Ishikawa (cell line): ENCODE measurements around the gene KRTAP1-1.
A peak's percentile ranks its signal among the peaks of the same experiment; 100 is the strongest.

ENCODE experiments used
- CEBPB ChIP-seq: IDR thresholded peaks from 2 replicates; pipeline ENCODE4 v1.6.1; 2012
- CREB1 ChIP-seq: IDR thresholded peaks from 2 replicates; pipeline ENCODE4 v1.6.1; 2012; ENCODE audit warnings: low read depth
- EGR1 ChIP-seq: IDR thresholded peaks from 2 replicates; pipeline ENCODE4 v1.6.1; 2012
- EP300 ChIP-seq: IDR thresholded peaks from 2 replicates; pipeline ENCODE4 v1.6.1; 2012; ENCODE audit warnings: borderline replicate concordance
- FOXM1 ChIP-seq: IDR thresholded peaks from 2 replicates; pipeline ENCODE4 v1.6.1; 2012; ENCODE audit warnings: low read depth, borderline replicate concordance
- NFIC ChIP-seq: IDR thresholded peaks from 2 replicates; pipeline ENCODE4 v1.6.1; 2012
- RAD21 ChIP-seq: IDR thresholded peaks from 2 replicates; pipeline ENCODE4 v1.6.1; 2012; ENCODE audit warnings: low read depth
- REST ChIP-seq: IDR thresholded peaks from 2 replicates; pipeline ENCODE4 v1.6.1; 2012; ENCODE audit warnings: low read depth, mild to moderate bottlenecking
- TAF1 ChIP-seq: IDR thresholded peaks from 2 replicates; pipeline ENCODE4 v1.6.1; 2012; ENCODE audit warnings: low read depth, mild to moderate bottlenecking
- TCF12 ChIP-seq: IDR thresholded peaks from 2 replicates; pipeline ENCODE4 v1.6.1; 2012; ENCODE audit warnings: low read depth
- TEAD4 ChIP-seq: IDR thresholded peaks from 2 replicates; pipeline ENCODE4 v1.6.1; 2012
- USF1 ChIP-seq: IDR thresholded peaks from 2 replicates; pipeline ENCODE4 v1.6.1; 2012
- YY1 ChIP-seq: IDR thresholded peaks from 2 replicates; pipeline ENCODE4 v1.6.1; 2012; ENCODE audit warnings: low read depth
- ZBTB7A ChIP-seq: IDR thresholded peaks from 2 replicates; pipeline ENCODE4 v1.6.1; 2012; ENCODE audit warnings: low read depth
- TF ChIP-seq, protein P1 (sequence below): IDR thresholded peaks from 2 replicates; pipeline ENCODE4 v1.6.1; 2012

The KRTAP1-1 gene

GRCh38 chr17:41034346-41034935 lies 6.8 kb downstream of the KRTAP1-1 start, which contains the start of gene KRTAP1-3:
KRTAP1-3 (minus strand) TSS chr17:41034874; CDS start chr17:41034821, 53 bp downstream.
- 0 out of 2 replicates have a peak, but pooled peaks have one; percentile 26 for TF ChIP-seq TCF12

GRCh38 chr17:41029633-41030245 lies 11.5 kb downstream of the KRTAP1-1 start, which contains the start of gene KRTAP1-4:
KRTAP1-4 (minus strand) TSS chr17:41030195; CDS start chr17:41030078, 117 bp downstream.
- TF ChIP-seq EGR1 (no peak), REST (no peak), CREB1 (no peak), ZBTB7A (no peak), TCF12 (no peak), YY1 (no peak), CEBPB (no peak), FOXM1 (no peak)
- TF ChIP-seq, protein P1, sequence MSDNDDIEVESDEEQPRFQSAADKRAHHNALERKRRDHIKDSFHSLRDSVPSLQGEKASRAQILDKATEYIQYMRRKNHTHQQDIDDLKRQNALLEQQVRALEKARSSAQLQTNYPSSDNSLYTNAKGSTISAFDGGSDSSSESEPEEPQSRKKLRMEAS = no peak

DNA sequence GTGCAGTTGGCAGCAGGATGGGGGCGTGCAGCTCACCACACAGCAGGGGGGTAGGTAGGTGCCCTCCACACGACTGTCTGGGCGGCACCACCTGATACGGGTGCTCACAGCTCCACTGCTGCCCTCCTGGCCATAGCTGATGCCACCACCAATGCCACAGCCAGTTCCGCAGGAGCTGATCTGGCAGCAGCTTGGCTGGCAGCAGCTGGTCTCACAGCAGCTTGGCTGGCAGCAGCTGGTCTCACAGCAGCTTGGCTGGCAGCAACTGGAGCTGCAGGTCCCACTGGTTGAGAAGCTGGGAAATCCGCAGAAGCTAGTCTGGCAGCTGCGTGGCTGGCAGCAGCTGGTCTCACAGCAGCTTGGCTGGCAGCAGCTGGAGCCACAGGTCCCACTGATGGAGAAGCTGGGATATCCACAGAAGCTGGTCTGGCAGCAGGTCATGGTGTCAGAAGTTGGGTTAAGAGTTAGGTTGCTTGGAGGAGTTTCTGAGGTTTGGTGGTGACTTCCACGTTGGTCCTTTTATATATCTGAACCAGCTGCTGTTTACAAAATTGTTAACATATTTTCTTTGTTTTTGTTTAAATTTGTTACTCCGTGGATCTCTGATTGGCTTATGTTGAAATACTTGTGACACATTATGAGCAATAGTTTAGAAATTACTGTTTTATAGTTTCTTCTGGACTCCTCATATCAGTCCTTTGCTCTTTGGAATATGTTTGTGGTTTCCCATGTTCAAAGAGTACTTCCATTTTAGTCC lies 14.4 kb downstream of the KRTAP1-1 start, which contains the start of gene KRTAP1-5:
KRTAP1-5 (minus strand) TSS at position 494 of the 757 bp plus-strand sequence; CDS start at position 441, 53 bp downstream.
- no peak for TF ChIP-seq NFIC
- no peak for TF ChIP-seq ZBTB7A
- TF ChIP-seq RAD21 = no peak
- no peak for TF ChIP-seq REST
- no peak for TF ChIP-seq YY1
- no peak for TF ChIP-seq FOXM1
- no peak for TF ChIP-seq CREB1
- TF ChIP-seq EGR1 = no peak
- TF ChIP-seq, protein P1 = no peak
- no peak for TF ChIP-seq USF1

- TF ChIP-seq TEAD4 (no peak), CEBPB (no peak), TCF12 (no peak), REST (no peak), EGR1 (no peak), ZBTB7A (no peak), NFIC (no peak), RAD21 (no peak), USF1 (no peak), YY1 (no peak), CREB1 (no peak), TAF1 (no peak), FOXM1 (no peak), EP300 (no peak)
- TF ChIP-seq, protein P1 = no peak
These were observed 16.6 kb downstream of the KRTAP1-1 start for GRCh38 chr17:41024697-41025096.
